Measurements from ENCODE around the gene ROR2. TPM values are rescaled to one million over a fixed set of nuclear protein-coding genes. Genes with fewer than 3 reads are reported as not detected.

Gene ROR2
- total RNA-seq, 4 donors from 2014 or later, result 9.5 to 17.7 (median 15.9) TPM

- DNase-seq, result no peak
- Histone ChIP-seq H3K4me1 (no peaks in the 10 kb centered on the region), H3K27me3 (no peaks in the 10 kb centered on the region), H3K27ac (no peak overlapping the region), H3K36me3 (peaks cover 0 to 2% of the 10 kb centered on the region in 2 donors), H3K4me3 (replicated peaks in 1 of 3) (no peak overlapping the region), H3K9me3 (no peaks in the 10 kb centered on the region)
- intact Hi-C loops (cut with DNase I), result no loop called here
- TF ChIP-seq CTCF (IDR thresholded peaks at IDR 0.05) (no peak), POLR2A (IDR thresholded peaks at IDR 0.05) (no peak)
Observed at GRCh38 chr9:91741522-91741921, 208.5 kb downstream of the ROR2 start.

- H3K27ac ChIP-seq, result no peak overlapping the region
- TF ChIP-seq CTCF (IDR thresholded peaks at IDR 0.05) (peak in 3 of 6 experiments; percentile 17 to 39 (median 33)), POLR2A (IDR thresholded peaks at IDR 0.05) (no peak)
- H3K9me3 ChIP-seq, result no peaks in the 10 kb centered on the region
- H3K4me1 ChIP-seq, result no peaks in the 10 kb centered on the region
- intact Hi-C loops (cut with DNase I), result no loop called here
- no peak overlapping the region for H3K4me3 ChIP-seq (replicated peaks in 1 of 3)
- peaks cover 0 to 2% of the 10 kb centered on the region in 2 donors for H3K36me3 ChIP-seq
- WGBS, 2 donors, result 55 to 72% methylated on average over 10 of the region's 10 CpGs
- peak; percentile 43 to 69 for DNase-seq
- H3K27me3 ChIP-seq, result no peaks in the 10 kb centered on the region
Observed at GRCh38 chr9:91740701-91741100, 209.3 kb downstream of the ROR2 start.

- Histone ChIP-seq H3K9me3 (no peaks in the 10 kb centered on the region), H3K27me3 (no peaks in the 10 kb centered on the region), H3K4me3 (replicated peaks in 1 of 3) (no peak overlapping the region), H3K4me1 (no peaks in the 10 kb centered on the region), H3K27ac (no peak overlapping the region), H3K36me3 (peaks cover 0 to 2% of the 10 kb centered on the region in 2 donors)
- no peak for DNase-seq
- intact Hi-C loops (cut with DNase I), result no loop called here
- 88 to 90% methylated on average over 16 of the region's 16 CpGs for WGBS, 2 donors
- no peak for TF ChIP-seq POLR2A (IDR thresholded peaks at IDR 0.05)
- TF ChIP-seq CTCF (IDR thresholded peaks at IDR 0.05), result no peak
Observed at GRCh38 chr9:91736898-91737601, 213.0 kb downstream of the ROR2 start.

GRCh38 chr9:91736311-91736710 is 213.7 kb downstream of the ROR2 start:
- intact Hi-C loops (cut with DNase I), result no loop called here
- Histone ChIP-seq H3K4me1 (no peaks in the 10 kb centered on the region), H3K27ac (no peak overlapping the region), H3K36me3 (peaks cover 0 to 2% of the 10 kb centered on the region in 2 donors), H3K9me3 (no peaks in the 10 kb centered on the region), H3K4me3 (replicated peaks in 1 of 3) (no peak overlapping the region), H3K27me3 (no peaks in the 10 kb centered on the region)
- TF ChIP-seq POLR2A (IDR thresholded peaks at IDR 0.05) (no peak), CTCF (IDR thresholded peaks at IDR 0.05) (no peak)
- 93 to 94% methylated on average over 5 of the region's 5 CpGs for WGBS, 2 donors
- DNase-seq, result no peak

- intact Hi-C loops (cut with DNase I), result no loop called here
- DNase-seq, result no peak
- no peaks in the 10 kb centered on the region for H3K4me1 ChIP-seq
- peaks cover 0 to 2% of the 10 kb centered on the region in 2 donors for H3K36me3 ChIP-seq
- TF ChIP-seq CTCF (IDR thresholded peaks at IDR 0.05) (no peak), POLR2A (IDR thresholded peaks at IDR 0.05) (no peak)
- no peak overlapping the region for H3K4me3 ChIP-seq (replicated peaks in 1 of 3)
- H3K9me3 ChIP-seq, result no peaks in the 10 kb centered on the region
- 74 to 89% methylated on average over 1 of the region's 1 CpG for WGBS, 2 donors
- H3K27ac ChIP-seq, result no peak overlapping the region
- H3K27me3 ChIP-seq, result no peaks in the 10 kb centered on the region
Observed at GRCh38 chr9:91735049-91735448, 215.0 kb downstream of the ROR2 start.

Data from thyroid gland (tissue), 4 donors.